ENCODE results near the gene ARID1B.

The ARID1B gene

DNA sequence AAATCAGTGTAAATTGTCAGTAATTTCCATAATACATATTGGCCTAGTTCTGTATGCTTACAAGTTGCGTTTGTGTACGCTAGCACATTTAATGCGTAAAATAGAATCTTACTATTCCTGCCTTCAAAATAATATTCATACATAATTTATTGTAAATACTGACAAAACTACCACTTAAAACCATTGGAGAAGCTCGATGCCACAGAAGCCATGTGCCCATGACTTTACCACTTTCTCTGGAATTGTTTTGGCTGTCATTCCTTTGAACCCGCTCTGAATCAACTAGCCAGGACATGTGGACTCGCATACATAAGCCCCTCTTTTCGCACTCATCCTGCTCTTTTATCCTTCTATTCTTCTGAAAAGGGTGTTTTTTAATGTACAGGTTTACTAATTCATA is 394.6 kb downstream of the ARID1B start:
- no peak for DNase-seq

DNA sequence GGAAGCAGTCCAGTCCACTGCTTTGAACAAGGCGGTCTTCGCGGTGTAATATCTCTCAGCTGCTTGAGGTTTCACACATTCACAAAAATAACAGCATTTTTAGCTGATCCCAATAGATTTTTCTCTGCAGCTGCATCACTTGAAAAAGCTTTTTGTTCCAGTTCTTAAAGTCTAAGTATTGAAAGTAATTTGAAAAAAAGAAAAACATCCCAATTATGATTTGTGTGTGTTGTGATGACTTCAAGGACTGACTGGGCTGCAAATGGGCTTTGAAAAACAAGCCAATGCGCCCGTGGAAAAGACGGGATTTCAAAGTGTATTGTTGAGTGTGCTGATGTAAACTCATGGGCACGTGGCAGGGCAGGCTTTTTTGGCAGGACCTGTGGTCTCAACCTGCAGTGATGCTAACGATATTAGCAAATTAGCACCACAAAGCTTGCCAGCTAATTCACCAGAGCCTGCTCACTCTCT is 395.1 kb downstream of the ARID1B start:
- no peak for DNase-seq

DNA sequence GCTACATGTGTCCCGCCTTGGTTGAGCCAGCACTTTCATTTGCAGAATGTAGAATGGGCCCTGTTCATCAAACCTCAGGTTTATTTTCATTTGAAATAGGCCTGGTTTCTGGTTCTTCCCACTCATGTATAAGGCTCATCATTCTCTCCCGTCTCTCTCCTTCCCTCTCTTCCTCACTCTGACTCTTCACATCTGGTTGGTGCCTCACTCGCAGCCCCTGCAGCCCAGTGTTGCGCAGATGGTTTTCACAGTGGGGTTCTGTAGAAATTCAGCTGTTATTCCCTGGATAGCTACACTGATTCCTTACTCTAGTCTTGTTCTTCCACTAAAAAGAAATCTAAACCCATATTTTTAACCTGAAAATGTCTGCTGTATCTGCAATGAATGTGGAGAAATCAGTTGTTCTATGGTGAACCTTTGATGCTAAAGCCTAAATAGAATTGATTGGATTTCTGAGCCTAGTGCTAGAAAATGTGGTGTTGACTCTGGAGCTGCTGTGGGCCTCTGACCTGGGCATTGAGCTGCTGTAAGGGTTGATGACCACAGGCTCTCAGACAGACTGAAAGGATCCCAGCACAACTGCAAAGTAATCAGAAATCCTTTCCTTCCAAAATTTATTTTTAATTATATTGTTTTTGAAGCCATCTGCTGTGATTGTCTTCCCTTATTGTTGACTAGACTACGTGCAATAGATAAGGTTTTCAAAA is 395.8 kb downstream of the ARID1B start:
- no peak for DNase-seq

DNA sequence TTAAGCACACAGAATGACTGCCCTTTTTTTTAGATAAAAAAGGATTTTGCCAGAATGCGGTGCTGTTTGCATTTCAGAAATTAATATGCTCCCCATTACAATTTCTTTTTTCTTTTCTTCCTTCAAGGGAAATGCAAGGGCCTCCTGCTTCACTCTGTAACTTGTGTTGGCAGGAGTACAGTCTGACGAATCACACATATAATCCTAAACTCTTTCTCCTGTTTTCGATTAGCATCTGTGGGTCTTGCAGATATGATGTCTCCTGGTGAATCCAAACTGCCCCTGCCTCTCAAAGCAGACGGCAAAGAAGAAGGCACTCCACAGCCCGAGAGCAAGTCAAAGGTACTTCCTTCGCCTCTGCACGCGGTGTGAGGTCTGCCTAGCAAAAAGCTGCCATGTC is 396.6 kb downstream of the ARID1B start:
- no peak for DNase-seq

DNA sequence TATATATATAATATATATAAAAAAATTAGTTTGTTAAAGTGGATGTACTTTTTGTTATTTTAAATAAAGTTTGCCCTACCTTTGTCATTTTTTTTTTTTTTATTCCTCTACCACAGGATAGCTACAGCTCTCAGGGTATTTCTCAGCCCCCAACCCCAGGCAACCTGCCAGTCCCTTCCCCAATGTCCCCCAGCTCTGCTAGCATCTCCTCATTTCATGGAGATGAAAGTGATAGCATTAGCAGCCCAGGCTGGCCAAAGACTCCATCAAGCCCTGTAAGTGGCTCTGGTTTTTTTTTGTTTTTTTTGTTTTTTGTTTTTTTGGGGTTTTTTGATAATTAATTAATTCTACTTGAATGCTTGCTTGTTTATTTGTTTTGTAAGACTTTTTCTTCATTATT is 397.6 kb downstream of the ARID1B start:
- DNase-seq, result no peak

DNA sequence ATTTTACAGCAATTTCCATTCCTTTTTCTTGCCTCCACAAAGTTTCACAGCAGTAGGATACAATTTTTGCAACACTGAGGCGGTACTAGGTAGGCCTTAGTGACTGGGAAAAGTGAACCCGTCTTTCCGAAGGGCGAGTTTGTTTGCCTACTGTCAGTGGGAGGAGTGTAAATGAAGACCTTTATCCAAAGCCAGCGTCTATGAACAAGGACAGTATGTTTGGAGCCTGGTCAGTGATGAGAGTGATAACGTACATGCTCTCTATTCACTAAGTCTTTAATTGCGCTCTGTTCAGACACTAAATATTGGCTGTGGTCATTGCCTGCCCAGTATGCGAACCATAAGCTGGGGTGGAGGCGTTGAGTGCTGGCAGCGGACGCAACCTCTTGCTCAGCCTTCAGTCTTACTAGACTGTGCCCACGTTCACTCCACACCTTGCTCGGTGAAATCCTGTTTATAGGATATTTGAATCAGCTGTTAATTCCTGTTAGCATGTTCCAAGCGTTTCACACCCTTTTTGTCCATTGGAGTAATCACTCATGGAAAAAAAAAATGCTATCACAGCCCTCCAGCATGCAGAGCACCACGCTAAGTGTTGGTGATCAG is 400.7 kb downstream of the ARID1B start:
- DNase-seq, result no peak

DNA sequence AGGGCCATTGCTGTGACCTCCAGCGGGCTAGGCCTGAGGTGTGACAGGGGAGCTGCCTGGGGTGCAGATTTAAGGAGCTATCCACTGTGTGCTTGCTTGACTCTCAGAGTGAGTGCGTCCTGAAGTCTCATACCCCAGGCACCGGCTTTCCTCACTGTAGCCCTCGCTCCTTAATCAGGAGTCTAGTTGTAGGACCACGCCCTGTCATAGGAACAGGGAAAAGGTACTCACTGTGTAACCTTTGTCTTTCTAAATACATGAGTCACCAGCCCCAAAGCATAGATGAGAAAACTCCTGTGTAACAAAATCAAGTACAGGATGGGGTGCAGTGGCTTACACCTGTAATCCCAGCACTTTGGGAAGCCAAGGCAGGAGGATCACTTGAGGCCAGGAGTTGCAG is 404.5 kb downstream of the ARID1B start:
- DNase-seq, result no peak

DNA sequence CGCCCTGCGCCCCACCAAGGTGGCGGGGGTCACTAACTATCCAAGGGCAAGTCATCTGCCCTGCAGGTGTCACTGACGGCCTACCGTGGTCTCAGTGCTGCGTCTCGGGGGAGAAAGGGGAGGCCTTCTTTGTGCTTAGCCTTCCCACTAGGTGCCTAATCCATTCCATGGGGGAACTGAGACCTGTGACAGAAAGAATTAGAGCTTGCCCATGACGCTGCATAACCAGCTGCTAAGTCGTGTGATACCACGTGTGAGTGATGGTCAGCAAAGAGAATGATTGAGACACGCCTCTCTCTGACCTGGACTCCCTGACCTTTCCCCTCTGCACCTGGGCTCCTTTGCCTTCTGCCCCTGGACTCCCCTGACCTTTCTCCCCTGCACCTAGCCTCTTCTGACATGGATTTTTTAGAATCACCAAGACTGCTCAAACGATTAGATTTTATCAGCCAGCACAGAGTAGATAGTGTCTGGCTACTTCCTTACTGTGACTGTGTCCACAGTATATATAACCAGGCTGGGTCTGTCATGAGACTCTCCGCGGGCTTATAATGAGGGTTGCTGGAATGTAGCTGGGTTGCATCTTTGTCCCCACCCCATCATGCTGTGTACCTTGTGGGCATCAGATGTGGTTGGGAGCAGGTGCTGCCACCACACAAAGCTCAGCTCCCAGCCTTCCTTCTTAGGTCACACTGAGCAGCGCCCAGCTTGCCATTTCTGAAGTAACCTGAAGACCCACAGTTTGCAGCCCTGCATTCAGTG is 405.5 kb downstream of the ARID1B start:
- no peak for DNase-seq

DNA sequence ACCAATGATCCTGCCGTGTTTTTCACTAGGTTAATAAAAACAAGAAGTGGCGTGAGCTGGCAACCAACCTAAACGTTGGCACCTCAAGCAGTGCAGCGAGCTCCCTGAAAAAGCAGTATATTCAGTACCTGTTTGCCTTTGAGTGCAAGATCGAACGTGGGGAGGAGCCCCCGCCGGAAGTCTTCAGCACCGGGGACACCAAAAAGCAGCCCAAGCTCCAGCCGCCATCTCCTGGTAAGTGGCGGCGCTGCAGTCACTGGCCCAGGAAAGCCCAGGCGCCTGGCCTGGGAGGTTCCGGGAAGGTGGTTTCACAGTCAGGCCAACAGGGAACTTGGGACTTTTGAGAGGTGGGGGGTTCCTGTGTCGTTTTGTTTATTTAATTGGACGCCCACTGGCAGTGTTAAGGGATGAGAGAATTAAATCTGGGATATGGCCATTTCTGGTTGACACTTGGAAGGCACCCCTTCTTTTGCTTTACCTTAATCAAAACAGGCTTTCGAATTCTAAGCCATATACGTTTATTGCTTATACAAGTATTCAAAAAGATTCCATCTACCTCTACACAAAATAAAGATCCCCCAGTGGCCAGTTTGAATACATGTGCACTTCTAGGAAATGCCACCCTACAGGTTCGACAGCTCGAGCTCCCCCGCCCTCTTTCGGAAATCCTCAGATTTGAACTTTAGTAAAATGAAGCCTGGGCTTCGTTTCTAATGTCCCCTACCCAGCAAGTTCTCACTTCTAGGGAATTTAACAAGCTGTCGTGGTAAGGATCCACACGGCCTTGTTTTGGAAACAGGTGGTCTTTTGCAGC is 407.2 kb downstream of the ARID1B start:
- DNase-seq, result peak; percentile 73

DNA sequence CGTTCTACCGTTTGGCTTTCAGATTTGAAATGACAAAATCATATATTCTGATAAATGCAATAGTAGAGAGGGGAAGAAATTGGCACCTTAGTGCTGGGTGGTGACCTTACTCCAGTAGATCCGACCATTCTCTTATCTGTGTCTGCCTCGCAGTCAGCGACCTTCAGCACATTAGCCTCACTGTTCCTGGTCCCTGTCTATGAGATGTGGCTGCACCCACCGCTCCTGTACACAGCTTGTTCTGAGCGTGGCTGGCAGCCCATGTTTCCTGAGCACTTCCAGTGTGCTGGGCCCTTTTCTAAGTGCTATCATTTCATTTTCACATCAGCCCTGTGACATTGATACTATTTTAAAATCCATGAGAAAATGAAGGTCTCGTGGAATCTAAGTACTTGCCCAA is 408.0 kb downstream of the ARID1B start:
- DNase-seq, result no peak

DNA sequence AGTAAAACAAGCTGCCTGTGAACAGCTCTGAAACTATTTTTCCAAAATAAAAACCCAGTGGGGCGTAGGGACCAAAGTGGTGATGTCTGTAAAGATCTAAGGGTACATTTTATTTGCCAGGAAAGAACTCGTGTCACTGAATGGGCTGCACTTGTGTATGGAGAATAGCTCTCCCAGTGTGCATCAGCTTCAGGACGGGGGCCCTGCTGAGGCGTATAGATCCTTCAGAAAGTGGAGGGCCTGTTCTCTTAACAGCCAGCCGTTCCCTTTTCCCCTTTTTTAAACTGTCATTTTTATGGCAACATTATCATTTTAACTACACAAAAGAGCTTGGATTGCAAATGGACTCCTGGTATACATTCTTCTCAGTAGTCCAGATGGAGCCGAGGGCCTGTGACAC is 408.8 kb downstream of the ARID1B start:
- peak; percentile 77 for DNase-seq

DNA sequence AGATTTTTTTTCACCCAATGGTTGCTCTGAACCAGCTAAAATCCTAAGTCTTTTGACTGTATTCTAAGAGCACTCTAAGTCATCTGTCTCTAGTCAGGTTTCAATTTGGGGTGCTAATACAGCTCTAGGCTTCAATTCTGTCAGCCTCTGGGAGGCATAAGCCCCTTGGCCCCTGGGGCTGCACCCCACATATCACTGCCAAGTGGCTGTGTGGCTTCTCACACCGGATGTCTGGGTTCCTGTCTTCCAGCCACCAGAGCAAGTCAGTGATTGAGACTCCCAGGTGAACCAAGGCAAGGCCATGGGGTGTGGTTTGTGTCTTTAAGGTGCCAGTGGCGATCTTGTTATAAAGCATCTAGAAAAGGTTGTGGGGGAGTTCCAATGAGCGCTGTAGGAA is 409.6 kb downstream of the ARID1B start:
- DNase-seq, result no peak

DNA sequence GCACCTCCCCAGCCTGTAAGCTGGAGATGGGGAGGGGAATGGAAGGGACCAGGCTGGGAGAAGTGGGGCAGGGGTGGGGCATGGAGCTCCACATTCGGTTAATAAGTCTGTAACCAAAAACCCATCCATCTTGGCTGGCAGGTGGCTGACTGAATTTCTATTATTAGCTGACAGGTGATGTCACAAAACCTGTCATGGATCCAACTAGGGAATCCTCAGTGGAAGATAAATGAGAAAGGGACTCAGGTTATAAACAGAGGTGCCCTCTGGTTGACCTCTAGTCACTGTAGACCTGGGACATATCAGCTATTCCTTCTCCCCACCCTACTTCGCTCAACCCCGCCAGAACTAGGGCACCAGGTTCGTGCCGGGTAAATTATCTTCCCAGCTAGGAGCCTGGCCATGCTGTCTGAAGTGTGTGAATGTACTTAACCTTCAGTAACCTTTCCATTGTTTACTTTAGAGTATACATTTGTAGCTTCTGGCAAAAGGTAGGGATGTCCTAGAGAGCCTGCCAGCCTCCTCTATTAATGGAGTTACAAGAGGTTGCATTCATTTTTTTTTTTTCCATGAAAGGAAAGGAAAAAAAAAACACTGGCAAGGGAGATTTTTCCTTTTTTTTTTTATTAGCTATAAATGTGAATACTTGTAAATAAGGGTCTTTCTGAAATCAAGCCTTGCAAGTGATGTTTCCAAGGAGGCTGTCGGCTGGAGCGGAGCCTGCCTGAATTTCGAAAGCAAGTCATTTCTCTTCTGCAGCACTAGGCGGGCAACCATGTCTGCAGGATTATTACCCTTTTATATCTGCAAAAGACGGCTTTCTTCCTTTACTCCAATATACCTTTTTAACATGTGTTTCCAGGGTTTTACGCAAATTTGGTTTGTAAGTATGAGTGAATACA is 410.3 kb downstream of the ARID1B start:
- DNase-seq, result peak; percentile 94

DNA sequence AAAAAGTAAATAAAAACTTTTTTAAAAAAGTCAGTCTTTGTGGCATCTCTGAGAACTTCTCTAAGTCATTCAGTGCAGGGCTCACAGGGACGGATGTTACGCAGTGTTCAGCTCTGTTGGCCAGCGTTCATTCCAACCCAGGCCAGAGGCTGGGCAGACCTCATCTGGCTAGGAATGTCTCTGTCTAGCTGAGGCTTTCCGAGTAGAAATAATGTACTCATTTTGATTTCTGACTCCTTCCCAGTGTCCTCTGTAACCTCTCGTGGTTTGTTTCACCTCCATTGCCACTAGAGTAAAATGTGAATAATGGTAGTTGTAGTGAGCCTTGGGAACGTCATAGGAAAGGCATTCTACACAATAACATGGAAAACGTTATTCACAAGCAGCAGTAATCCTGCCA is 411.0 kb downstream of the ARID1B start:
- no peak for DNase-seq

DNA sequence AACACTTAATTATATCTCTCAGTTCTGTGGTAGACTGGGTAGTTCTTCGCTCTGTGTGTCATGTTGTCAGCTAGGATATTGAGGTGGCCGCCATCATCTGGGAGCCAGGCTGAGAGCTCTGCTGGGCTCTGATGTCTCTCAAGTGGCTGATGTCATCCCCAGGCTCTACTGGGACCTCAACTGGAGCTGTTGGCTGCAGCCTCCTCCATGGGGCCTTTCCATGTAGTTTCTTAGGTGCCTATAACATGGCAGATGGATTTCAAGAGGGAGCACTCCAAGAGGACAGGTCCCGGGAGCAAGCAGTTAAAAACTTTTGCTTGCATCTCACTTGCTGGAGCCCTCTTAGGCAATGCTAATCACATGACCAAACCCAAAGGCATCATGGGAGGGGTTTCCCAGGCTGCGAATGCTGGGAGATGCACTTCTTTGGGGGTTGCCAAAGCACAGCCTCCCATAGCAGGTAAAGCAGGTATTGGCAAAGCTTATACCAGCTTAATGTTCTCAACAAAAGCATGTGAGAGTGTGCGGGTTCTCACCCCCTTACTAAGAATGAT is 416.3 kb downstream of the ARID1B start:
- DNase-seq, result peak; percentile 25

DNA sequence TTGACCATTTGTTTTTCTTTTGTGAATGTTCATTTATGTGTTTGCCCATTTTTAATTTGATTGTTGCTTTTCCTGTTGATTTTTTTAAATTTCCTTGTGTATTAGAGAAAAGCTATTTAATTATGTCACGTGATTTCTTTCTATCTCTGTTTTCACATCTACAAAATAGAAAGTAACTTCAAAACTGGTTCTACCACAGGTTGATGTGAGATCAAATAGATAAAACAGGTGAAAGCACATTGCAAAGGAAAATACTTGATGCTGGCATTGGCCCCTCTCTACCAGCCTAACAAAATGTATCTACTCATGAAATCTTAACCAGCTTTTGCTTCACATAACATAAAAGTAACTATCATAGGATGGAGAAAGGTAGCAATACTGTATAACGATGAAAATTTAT is 416.9 kb downstream of the ARID1B start:
- DNase-seq, result no peak

DNA sequence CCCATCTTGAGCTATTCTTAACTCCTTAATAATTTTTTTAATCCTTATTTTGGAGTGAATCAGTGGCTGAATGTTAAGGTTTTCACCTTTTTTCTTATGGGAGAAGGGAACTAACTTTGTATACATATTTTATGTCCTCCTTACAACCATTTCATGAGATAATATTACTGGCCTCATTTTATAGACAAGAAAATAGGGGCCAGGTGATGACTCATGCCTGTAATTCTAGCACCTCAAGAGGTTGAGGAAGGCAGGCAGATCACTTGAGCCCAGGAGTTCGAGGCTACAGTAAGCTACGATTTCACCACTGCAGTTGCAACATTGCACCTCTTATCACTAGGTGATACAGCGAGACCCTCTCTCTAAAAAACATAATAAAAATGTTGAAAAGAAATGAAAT is 417.5 kb downstream of the ARID1B start:
- DNase-seq, result no peak

DNA sequence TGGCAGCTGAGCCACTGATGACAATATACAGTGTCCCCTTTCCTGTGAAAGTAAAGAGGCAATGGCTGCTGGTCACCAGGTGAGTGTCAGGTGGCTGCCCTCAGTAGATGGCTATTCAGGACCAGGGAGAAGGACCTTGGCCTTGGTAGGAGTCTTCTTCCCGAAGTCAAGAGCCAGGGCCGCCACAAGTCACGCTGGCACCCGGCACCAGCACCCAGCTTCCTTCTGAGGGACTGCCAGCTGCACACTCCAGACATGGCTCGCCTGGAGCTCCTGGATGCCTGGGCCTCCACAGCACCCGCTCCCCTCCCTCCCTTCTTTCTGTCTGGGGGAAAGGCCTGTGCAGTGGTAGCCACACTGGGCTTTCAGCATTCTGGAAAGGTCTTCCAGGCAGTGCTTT is 419.2 kb downstream of the ARID1B start:
- DNase-seq, result no peak

DNA sequence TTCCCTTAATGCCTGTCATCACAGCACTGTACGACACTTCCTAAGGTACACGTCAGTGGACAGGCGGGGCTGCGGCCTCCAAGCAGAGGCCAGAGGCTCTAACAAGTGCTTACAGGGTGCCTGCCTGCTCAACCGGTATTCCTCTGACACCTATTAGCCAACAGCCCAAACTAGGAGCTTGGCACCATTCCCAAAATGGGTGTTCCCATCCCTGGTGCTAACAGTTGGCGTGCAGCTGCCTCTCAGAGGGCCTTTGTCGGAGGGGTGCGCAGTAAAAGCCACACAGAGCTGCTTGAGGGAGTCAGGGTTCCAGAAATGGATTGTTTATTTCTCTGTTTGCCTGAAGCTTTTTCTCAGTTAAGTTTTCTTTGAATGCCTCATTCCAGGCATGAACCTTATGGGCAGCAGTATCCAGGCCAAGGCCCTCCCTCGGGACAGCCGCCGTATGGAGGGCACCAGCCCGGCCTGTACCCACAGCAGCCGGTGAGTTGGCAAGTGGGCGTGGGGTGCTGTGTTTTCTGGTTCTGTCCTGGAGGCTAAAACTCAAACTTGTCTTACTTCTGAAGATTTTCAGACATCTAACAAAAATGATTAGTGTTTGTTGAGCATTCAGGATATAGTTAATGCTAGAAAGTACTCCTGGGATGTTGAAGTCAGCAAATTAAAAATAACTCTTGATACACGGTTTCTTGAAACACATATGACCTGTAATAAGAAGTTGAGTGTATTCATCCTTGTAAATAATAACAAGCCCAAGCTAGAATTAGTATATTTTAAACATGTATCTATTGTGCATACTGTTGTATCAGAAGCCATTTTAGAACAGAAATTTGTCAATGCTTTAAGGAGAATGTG is 421.5 kb downstream of the ARID1B start:
- DNase-seq, result peak; percentile 100

DNA sequence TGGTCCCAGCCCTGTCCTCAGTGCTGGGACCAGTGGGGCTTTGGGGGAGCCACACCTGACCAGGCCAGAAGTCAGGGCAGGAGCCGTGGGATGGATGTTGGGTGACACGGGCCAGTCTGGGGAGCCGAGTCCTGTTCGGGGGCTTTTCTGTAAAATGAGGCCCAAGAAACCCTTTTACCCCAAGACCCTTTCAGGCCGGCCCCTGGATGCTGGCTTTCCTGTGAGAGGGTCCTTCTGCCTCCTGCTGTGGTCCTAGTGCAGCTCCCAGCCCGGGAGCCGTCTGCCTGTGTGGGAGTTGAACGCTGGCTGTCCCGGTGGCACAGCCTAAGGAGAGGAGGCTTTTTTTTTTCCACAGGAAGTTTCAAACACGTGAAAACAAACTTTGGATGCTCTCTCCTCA is 422.9 kb downstream of the ARID1B start:
- DNase-seq, result no peak

DNA sequence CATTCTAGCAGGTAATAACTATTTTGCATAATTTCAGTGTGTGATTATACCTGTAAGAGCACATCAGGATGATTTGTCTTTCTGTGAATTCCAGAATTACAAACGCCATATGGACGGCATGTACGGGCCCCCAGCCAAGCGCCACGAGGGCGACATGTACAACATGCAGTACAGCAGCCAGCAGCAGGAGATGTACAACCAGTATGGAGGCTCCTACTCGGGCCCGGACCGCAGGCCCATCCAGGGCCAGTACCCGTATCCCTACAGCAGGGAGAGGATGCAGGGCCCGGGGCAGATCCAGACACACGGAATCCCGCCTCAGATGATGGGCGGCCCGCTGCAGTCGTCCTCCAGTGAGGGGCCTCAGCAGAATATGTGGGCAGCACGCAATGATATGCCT is 423.4 kb downstream of the ARID1B start:
- no peak for DNase-seq
